Activated CD8-positive, alpha-beta T cell treated with anti-CD3 and anti-CD28 coated beads, Interleukin-2, amount 10 ng/mL, durations not matched to agents 7 days and 5 days (primary cell): Measurements from ENCODE around the gene MIB1. TPM values are rescaled to one million over a fixed set of nuclear protein-coding genes. Genes with fewer than 3 reads are reported as not detected.

ENCODE experiments used
- ATAC-seq: fragments of 150-1000 bp; cut with Tn5 transposase; one replicate; pipeline ENCODE4 v1.10.0; 2021; ENCODE audit warnings: moderate library complexity
- CTCF ChIA-PET: fragments of 350-600 bp; sonication (Branson Sonifier 250); formaldehyde crosslinking; loops from one replicate; lab custom pipeline; 2021; ENCODE audit warnings: antibody characterized with exemption; lab: Charles Lee
- POLR2A ChIA-PET: fragments of 350-600 bp; sonication (Branson Sonifier 250); formaldehyde crosslinking; loops from one replicate; lab custom pipeline; 2021; ENCODE audit warnings: antibody characterized with exemption; lab: Charles Lee
- DNase-seq: peaks from one replicate; pipeline ENCODE4 v3.0.0-alpha.2; 2020
- H3K27ac Mint-ChIP-seq: one replicate; pipeline ENCODE4 v1.8.0; 2021; ENCODE audit warnings: mild to moderate bottlenecking, mixed read lengths
- H3K27me3 Mint-ChIP-seq: one replicate; pipeline ENCODE4 v1.8.0; 2021; ENCODE audit warnings: low read depth, mixed read lengths
- H3K36me3 Mint-ChIP-seq: one replicate; pipeline ENCODE4 v1.8.0; 2021; ENCODE audit warnings: low read depth, mixed read lengths
- H3K4me1 Mint-ChIP-seq: one replicate; pipeline ENCODE4 v1.8.0; 2021; ENCODE audit warnings: low read depth, mixed read lengths
- H3K4me3 Mint-ChIP-seq: one replicate; pipeline ENCODE4 v1.8.0; 2021; ENCODE audit warnings: mild to moderate bottlenecking, mixed read lengths
- H3K9me3 Mint-ChIP-seq: one replicate; pipeline ENCODE4 v1.8.0; 2022; ENCODE audit warnings: mixed read lengths; ENCODE audit not compliant: insufficient read depth
- total RNA-seq, 2 experiments: library from RNA; stranded (reverse); gene quantifications; one replicate each; pipeline ENCODE4 v1.2.3, GENCODE V29; 2021

The MIB1 gene
- total RNA-seq, 2 experiments from 2014 or later: 32.6 to 37.4 TPM

DNA sequence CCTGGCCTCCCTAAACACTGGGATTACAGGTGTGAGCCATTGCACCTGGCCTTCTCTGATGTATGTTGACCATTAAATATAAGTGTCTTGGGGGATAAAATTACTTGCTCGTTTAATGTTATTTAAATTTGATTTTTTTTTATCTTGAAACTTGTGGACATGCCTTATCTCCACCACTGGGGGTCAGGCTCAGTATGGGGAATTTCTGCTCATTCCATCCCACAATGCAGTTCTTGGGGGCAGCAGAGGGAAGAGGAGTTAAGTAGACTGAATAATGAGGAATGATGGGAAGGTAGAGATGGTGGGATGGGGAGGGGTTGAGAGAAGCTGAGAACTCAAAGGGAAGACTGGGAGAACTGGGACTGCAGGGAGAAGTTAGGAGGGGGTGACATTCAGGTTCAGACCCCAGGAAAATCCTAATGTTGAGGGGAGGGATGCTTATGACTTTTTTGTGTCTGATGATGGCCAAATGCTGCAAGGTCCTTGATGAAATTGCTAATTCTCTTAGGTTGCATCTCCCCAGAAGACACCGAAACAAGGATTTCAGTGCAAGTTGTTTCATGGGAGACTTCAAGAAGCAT lies 174.2 kb downstream of the MIB1 start:
- no peak overlapping the region for H3K4me3 Mint-ChIP-seq
- no peak for ATAC-seq
- no peaks in the 10 kb centered on the region for H3K36me3 Mint-ChIP-seq
- H3K4me1 Mint-ChIP-seq: no peaks in the 10 kb centered on the region
- H3K27me3 Mint-ChIP-seq: peaks cover 13% of the 10 kb centered on the region
- DNase-seq: no peak
- CTCF ChIA-PET: no interaction called here
- POLR2A ChIA-PET: no interaction called here
- peaks cover 7% of the 10 kb centered on the region for H3K9me3 Mint-ChIP-seq
- H3K27ac Mint-ChIP-seq: no peak overlapping the region

DNA sequence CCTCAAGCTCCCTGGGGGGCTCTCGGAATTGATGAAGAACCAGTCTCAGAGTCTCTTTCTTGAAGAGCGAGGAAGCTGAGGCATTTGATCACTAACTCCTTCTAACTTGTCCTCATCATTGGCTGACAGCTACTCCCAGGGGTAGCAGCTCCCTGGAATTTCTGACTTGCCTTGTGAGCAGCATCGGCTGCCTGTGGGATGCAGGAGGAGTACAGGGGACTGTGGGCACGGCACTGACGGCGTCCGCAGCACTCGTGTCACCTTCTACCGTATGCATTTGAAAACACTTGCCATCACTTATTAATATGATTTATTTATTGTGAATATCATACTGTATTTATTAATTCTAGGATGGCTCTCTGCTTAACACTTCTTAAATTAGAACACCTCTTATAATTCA lies 175.0 kb downstream of the MIB1 start:
- DNase-seq: no peak
- Mint-ChIP-seq H3K4me1 (no peaks in the 10 kb centered on the region), H3K4me3 (no peak overlapping the region), H3K27me3 (peaks cover 11% of the 10 kb centered on the region), H3K36me3 (no peaks in the 10 kb centered on the region), H3K9me3 (peaks cover 7% of the 10 kb centered on the region), H3K27ac (no peak overlapping the region)
- ChIA-PET POLR2A (no interaction called here), CTCF (no interaction called here)
- no peak for ATAC-seq

- H3K27ac Mint-ChIP-seq: no peak overlapping the region
- H3K9me3 Mint-ChIP-seq: peaks cover 7% of the 10 kb centered on the region
- no peak overlapping the region for H3K4me3 Mint-ChIP-seq
- H3K27me3 Mint-ChIP-seq: peaks cover 7% of the 10 kb centered on the region
- ChIA-PET POLR2A (interaction anchor here (0.6 kb wide), 1 partner anchor 145 kb away, joined by 7 read pairs; no protein-coding TSS in a partner anchor), CTCF (no interaction called here)
- H3K4me1 Mint-ChIP-seq: no peaks in the 10 kb centered on the region
- no peaks in the 10 kb centered on the region for H3K36me3 Mint-ChIP-seq
- DNase-seq (no peak), ATAC-seq (no peak)
Observed at GRCh38 chr18:21916594-21916993, 176.0 kb downstream of the MIB1 start.

- ChIA-PET POLR2A (no interaction called here), CTCF (no interaction called here)
- Mint-ChIP-seq H3K9me3 (peaks cover 7% of the 10 kb centered on the region), H3K27me3 (peaks cover 7% of the 10 kb centered on the region), H3K36me3 (no peaks in the 10 kb centered on the region), H3K4me3 (no peak overlapping the region), H3K4me1 (no peaks in the 10 kb centered on the region), H3K27ac (no peak overlapping the region)
- no peak for DNase-seq
- ATAC-seq: no peak
Observed at GRCh38 chr18:21918693-21919092, 178.1 kb downstream of the MIB1 start.

Other genes starting within 250 kb of the MIB1 start
- gene ESCO1, start 140.1 kb upstream of the MIB1 start, total RNA-seq: 10 to 100 TPM; 18.1 to 20.5 TPM
- 100 to 1,000 TPM; 102 to 114 TPM for gene SNRPD1, start 128.5 kb upstream of the MIB1 start, total RNA-seq
- 10 to 100 TPM; 54.0 to 57.5 TPM for gene ABHD3, start 36.0 kb upstream of the MIB1 start, total RNA-seq